GM21717 (cell line): Measurements from ENCODE around the gene JADE3.
"Not testable (repeated sequence)": the region's sequence is repeated elsewhere in the genome, so short reads cannot be mapped to it uniquely, and the experiment has no call there.

Experiments used
- ATAC-seq: cut with Tn5 transposase; IDR thresholded peaks from one replicate; pipeline ENCODE4 v1.9.1; 2021; ENCODE audit warnings: mild to moderate bottlenecking, moderate library complexity; ENCODE audit not compliant: unreplicated experiment

Gene JADE3

DNA sequence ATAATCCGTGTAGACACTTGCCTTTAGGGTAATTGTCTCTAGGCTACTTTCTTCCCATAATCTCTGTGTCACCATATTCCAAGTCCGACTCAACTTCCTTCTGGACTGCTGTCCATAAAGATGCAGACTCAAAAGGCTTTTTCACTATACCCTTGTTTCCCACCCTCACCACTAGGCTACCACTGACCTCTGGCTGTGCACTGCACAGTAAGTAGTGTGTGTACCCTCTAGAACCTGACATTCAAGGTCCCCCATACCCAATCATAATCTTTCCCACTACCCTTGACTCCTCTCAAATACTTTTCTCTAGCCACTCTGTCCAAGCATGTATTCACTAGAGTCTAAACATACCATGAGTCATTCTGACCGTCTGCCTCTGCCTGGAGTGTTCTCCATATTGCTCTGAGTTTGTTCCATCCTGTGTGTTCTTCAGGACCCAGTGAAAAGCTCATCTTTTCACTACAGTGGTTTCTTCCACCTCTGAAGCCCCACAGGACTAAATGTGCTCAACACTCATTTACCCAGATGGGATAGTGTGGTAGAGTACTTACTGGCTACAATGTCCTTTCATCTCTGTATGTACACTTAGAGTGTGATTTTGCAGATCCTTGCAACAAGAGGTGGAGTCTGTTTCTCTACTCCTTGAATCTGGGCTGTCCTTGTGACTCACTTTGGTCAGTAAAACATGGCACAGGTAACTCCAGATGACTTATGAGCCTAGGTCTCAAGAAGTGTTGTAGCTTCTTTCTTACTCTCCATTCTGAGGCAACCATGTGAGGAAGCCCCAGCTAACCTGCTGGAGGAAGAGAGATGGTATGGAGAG is 17.4 kb downstream of the JADE3 start:
- ATAC-seq: no peak

GRCh38 chrX:46935295-46935694 is 23.1 kb downstream of the JADE3 start:
- no peak for ATAC-seq

DNA sequence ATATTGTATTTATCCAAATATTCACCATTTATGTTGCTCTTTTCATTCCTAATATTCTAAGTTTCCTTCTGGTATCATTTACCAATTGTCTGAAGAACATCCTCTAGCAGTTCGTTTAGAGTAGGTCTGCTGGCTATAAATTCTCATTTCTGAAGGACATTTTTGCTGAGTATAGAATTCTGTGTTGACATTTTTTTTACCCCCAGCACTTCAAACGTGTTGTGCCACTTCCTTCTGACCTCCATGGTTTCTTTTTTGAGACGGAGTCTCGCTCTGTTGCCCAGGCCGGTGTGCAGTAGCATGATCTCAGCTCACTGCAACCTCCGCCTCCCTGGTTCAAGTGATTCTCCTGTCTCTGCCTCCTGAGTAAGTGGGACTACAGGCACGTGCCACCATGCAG is 26.4 kb downstream of the JADE3 start:
- no peak for ATAC-seq

DNA sequence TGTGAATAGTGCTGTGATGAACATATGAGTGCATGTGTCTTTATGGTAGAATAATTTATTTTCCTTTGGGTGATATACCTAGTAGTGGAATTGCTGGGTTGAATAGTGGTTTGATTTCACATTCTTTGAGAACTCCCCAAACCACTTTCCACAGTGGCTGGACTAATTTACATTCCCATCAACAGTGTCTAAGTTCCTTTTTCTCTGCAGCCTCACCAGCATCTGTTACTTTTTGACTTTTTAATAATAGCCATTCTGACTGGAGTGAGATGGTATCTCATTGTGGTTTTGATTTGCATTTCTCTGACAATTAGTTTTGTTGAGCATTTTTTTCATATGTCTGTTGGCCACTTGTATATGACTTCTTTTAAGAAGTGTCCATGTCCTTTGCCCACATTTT is 29.1 kb downstream of the JADE3 start:
- no peak for ATAC-seq

- ATAC-seq: peak; percentile 81
Measured at GRCh38 chrX:46953137-46953527, 40.9 kb downstream of the JADE3 start.

DNA sequence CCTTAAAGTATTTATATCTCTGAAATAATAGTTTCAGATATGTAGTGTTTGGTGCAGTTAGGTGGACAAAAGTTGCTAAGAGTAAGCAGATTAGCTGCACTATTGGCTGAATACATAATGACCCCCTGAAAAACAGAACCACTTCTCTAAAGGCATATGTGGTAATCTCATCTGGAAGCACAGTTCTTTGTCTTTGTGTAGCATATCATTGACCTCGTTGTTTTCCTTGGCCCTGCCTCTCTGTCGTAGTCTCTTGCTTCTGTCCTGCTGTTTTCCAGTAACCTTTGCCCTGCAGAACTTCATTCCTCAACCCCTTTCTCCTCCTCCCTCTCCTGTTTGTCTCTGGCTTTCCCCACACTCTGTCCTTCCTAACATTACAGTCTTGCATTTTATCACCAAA is 41.4 kb downstream of the JADE3 start:
- peak; percentile 45 for ATAC-seq

DNA sequence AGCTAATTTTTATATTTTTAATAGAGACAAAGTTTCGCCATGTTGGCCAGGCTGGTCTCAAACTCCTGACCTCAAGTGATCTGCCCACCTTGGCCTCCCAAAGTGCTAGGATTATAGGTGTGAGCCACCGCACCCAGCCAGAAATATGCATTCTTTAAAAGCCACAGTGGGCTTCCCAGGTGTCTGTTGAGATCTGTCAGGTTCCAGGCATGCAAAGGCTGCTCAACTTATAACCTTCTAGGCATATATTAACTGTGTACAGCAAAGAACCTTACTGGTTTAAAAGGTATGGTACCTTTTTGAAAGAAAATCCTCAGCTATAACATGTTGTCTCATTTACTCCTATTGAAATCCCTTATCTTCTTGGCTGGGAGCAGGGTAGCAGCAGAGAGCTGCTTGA is 42.5 kb downstream of the JADE3 start:
- no peak for ATAC-seq

GRCh38 chrX:46956589-46956988 is 44.4 kb downstream of the JADE3 start:
- not testable (repeated sequence) for ATAC-seq

DNA sequence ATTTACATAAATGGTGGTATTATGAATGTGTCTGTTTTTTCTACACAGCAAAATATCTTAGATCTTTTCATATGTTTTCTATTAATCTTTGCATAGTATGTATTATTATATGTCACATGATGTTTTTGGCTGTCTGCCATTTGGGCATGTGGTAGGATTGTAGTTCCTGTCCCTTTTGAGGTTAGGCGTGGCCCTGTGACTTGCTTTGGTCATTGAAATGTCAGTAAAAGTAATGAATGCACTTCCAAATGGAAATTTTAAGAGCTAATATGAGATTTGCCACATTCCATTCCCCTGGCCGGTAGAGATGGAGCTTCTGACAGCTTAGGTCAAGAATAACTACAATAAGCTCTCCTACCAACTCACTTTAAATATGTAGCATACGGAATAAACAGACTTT is 45.1 kb downstream of the JADE3 start:
- no peak for ATAC-seq

DNA sequence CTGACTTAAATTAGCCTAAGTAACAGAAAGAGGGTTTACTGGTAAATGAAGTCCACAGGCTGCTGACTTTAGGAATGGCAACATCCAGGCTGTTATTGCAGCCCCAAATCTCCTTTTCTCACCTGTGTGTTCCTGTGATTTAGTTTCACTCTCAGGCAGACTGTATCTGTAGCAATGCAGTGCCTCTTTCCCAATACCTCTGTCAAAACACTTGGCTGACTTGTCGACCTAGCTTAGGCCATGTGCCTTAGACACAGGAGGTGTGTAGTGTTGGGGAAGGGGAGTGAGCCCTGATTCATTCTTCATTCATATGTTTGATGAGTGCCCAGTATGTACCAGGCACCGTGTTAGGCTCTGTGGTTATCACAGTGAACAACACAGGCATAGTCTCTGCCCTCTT is 46.9 kb downstream of the JADE3 start:
- no peak for ATAC-seq

DNA sequence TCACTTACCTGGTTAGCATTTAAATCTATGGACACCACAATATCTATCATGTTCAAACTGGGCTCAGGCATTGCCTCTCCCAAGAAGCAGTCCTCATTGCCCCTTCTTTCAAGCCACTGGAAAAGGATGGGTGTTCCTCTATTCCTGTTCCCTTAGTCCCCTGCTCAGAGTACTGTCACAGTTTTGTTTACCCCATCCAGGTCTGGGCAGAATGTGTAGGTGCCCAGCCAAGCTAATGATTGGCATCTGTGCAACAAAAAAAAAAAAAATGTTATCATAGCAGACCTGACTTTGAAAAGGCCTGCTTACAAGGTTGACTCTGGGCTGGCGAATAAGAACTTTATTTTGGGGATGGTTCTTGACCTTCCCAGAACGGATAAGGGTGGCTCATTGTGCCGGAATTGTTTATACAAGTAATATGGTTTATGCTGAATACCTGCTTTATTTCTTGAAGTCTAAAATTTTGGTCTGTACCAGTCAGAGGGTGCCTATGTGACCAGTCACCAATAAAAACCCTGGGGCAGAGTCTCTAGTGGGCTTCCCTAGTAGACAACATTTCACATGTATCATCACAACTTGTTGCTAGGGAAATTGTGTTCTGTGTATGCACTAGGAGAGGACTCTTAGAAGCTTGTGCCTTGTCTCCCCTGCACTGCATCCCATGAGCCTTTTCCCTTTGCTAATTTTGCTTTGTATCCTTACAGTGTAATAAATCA is 47.9 kb downstream of the JADE3 start:
- no peak for ATAC-seq

- ATAC-seq: no peak
Measured at GRCh38 chrX:46961097-46961496, 48.9 kb downstream of the JADE3 start.

- ATAC-seq: no peak
Measured at GRCh38 chrX:46961574-46962283, 49.5 kb downstream of the JADE3 start.

DNA sequence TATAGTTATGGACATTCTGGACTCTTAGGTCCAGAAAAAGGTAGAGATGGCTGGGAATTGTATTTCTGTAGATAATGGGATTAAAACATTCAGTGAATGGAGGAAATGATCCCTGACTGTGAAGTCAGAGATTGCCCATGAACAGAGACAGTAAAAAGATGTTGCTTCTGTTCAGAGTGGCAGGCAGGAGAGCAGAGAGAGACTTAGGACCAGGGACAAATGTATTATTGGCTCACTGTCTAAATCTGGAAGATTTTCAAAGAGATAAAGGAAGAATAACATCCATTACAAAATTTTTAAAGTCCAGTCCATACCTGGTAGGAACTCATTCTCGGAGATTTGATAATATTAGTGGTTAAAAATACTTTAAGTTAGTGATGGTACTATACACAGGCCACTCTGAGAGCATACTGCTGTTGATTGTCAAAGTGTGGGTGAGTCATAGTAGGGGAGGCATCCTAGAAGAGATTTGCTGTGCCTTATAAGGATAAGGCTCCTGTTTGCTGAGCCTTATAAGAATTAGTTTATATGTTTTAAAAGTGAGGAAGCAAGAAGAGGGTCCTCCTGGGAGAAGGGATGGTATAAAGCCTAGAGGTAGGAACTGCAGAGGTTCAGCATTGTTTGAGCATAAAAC is 53.0 kb downstream of the JADE3 start:
- no peak for ATAC-seq

GRCh38 chrX:46967547-46967946 is 55.3 kb downstream of the JADE3 start:
- ATAC-seq: no peak

- ATAC-seq: not testable (repeated sequence)
Measured at GRCh38 chrX:46977046-46977445, 64.8 kb downstream of the JADE3 start.

DNA sequence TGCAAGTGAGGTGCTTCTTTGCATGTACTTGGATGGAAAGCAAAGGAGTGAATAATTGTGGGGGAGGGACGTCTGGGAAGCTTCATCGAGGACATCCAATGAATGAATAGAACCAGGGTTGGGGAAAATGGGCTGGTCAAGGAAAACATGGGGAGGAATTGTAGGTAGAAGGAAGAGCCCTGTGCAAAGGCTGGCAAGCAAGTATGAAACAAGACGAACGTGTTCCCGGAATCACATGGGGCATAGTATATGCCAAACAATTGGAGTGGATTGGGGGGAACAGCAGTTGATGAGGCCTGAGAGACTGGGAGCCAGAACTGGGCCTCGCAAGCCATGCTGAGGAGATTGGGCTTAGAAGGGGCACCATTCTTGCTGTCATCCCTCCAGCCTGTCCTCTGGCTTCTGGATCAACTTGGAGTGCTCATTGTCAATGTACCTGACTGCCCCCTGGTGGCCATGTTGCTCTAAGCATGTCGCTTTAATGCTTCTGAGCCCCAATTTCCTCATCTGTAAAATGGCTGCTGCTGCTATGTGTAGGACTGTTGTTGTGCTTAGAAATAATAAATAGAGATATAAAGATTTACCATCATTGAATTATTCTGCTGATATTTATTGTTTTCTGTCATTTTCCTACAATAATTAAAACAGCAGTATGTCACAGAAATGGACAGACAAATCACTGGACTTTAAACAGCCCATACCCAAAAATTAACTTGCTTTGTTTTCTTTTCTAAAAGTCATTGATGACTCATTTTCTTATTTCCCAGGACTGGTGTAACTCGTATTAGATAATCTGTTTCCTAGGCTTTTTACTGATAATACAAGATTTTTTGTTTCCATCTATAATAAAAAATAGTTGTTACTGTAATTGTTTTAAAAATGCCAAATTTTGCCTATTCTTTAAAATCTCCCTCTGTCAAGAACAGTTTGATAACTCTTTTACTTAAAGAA is 66.4 kb downstream of the JADE3 start:
- peak; percentile 63 for ATAC-seq

DNA sequence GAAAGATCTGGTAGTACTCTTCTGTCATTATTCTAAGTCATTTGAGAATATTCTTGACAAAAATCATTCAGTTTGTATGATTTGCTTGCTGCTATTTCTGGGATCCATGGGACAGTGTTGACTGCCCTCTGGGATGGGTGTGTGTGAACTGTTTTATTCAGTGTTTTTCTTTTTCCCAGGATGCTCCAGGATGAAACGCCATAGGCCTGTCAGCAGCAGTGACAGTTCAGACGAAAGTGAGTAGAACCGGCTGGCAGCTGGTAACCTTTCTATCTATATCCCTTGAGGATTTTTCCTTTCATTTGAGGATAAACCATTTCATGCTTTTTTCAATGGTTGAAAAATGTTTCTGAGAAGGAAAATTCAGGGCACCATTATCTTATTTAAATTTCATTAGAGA is 72.5 kb downstream of the JADE3 start:
- ATAC-seq: no peak

- no peak for ATAC-seq
Measured at GRCh38 chrX:46989548-46989947, 77.3 kb downstream of the JADE3 start.

- no peak for ATAC-seq
Measured at GRCh38 chrX:46991664-46992063, 79.4 kb downstream of the JADE3 start.
